Head of caudate nucleus (tissue), 42 donors: Measurements from ENCODE around the gene OSBPL2.

Source experiments
- DNase-seq, 42 donors: peaks; one replicate each; pipeline versions ENCODE4 v3.0.0 to v3.0.0-alpha.2; 2020 to 2021; ENCODE audit warnings: mixed read lengths in 7 of 42
- intact Hi-C: fragments of 100-400 bp; cut with DNase I; formaldehyde crosslinking; loops from one replicate; pipeline ENCODE4 v1.15.0; 2022

The OSBPL2 gene

DNA sequence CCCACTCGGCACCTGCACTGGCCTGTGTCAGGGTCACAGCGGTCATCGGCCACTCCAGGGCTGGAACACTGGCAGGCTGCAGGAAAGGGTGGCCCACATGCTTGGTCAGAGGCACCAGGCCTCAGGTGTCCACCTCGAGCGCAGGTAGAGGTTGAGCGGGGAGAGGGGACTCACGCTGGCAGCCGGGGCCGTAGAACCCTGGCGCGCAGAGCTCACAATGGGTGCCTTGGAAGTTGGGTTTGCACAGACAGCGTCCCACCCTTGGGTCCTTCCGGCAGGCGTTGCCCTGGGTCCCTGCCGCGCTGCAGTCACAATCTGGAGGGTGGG is 99.9 kb downstream of the OSBPL2 start:
- DNase-seq: no peak
- intact Hi-C loops: no loop called here

DNA sequence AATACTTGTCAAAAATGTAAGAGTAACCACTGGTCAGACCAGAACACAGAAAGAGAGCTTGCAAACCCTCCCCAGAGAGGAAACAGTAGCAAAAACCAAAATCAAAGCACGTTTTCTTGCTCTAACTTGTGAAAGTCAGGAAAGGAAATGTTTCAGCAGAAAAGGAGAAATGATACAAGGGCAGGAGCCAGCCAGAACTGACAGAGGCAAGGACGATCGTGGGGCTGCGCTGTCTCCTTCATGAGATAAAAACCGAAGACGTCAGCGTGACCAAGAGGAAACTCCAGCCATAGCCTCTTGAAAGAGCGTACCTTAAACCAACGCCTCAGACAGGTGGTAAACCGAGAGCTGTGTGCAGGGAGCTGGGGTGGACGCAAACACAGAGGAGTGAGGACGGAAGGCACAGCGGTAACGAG is 101.3 kb downstream of the OSBPL2 start:
- intact Hi-C loops: no loop called here
- DNase-seq: no peak

DNA sequence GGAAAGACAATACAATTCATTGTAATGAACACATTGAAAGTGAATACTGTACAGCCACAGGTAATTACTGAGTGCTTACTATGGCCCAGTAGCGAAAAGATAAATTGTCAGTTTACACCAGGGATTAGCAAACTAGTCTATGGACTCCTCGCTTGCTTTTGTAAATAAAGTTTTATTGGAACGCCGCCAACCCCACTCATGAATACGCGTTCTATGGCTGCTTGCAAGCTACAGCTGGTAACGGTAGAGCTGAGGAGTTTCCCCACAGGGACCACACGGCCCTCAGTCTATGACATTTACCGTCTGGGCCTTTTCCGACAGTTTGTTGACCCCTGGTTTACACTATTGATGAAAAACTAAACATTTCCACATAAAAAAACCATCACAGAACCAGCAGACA is 104.6 kb downstream of the OSBPL2 start:
- intact Hi-C loops: no loop called here
- no peak for DNase-seq

DNA sequence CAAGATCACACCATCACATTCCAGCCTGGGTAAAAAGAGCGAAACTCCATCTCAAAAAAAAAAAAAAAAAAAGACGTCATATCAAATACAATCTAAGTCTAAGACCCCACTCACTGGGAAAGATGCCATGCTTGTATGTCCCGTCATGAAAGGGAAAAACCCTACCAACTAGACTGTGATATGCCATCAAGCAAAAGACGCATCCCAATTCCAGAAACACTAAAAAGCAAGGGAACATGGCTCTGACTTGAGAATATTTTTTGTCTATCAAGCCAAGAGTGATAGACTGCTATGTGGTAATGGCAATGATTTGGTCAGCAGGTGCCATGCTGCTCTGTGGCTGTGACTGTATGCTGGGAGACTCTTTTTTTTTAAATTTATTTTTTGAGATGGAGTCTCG is 105.8 kb downstream of the OSBPL2 start:
- DNase-seq: no peak
- intact Hi-C loops: no loop called here

DNA sequence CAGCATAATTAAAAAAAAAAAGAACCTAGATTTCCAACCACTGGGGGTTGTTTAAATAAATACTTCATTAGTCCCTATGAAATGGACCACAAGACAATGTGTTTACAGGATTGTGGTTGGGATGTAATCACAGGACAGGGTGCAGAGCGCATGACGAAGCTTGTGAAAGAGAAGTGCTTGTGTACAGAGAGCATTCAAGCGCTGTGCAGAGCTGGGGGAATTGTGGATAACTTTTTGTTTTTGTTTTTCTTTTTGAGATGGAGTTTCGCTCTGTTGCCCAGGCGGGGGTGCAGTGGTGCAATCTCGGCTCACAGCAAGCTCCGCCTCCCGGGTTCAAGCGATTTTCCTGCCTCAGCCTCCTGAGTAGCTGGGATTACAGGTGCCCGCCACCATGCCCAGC is 106.5 kb downstream of the OSBPL2 start:
- intact Hi-C loops: no loop called here
- no peak for DNase-seq
